Measurements from ENCODE around the gene NDRG3. TPM values are rescaled to one million over a fixed set of nuclear protein-coding genes. Genes with fewer than 3 reads are reported as not detected.
A peak's percentile ranks its signal among the peaks of the same experiment; 100 is the strongest.

NDRG3 gene
- total RNA-seq, 1 donor from 2014 or later, result 24.7 TPM

DNA sequence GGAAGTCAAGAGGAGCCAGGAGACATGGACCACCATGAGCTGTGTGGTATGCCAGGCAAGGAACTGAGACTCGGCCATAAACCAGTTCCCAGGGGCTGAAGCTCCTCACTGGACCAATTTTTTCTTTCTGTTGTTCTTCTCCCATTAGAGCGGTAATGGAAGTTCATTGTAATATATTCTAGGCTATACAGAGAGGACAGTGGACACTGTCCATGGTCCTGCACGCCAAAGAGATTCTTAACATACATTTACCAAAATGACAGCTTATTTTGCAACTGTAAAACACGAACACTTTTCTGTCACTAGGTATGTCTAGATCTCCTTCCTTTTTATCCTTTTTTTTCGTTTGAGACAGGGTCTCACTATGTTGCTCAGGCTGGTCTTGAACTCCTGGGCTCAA is 40.8 kb upstream of the NDRG3 start:
- Mint-ChIP-seq H3K27ac (no peak overlapping the region), H3K27me3 (no peaks in the 10 kb centered on the region)

DNA sequence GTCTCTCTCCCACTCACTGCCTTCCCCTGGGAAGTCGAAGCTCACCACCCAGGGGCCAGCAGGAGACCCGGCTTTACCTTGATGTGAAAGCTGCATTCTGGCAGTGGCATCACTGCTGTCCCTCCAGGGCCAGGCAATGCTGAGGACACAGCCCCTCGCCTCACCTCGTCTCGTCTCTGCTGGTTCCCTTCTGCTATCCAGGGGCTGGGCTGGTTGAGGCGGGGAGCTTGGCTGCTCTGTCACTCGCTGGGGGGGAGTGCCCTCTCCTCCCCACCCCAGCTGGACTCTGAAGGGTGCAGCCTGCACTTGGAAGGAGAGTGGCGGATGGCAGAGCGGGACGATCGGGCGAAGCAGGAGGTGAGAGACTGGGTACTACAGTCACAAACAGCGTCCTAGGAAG is 40.4 kb upstream of the NDRG3 start:
- H3K27ac Mint-ChIP-seq, result peak overlapping the region; percentile 13
- no peaks in the 10 kb centered on the region for H3K4me1 Mint-ChIP-seq (ENCODE audit: low read depth)
- peaks cover 18% of the 10 kb centered on the region for H3K36me3 Mint-ChIP-seq (ENCODE audit: insufficient read depth)
- no peak overlapping the region for H3K4me3 Mint-ChIP-seq (ENCODE audit: low read depth)
- no peaks in the 10 kb centered on the region for H3K9me3 Mint-ChIP-seq (ENCODE audit: low read depth)
- no peak for DNase-seq (ENCODE audit: low spot score, unreplicated experiment)
- TF ChIP-seq, protein P1, sequence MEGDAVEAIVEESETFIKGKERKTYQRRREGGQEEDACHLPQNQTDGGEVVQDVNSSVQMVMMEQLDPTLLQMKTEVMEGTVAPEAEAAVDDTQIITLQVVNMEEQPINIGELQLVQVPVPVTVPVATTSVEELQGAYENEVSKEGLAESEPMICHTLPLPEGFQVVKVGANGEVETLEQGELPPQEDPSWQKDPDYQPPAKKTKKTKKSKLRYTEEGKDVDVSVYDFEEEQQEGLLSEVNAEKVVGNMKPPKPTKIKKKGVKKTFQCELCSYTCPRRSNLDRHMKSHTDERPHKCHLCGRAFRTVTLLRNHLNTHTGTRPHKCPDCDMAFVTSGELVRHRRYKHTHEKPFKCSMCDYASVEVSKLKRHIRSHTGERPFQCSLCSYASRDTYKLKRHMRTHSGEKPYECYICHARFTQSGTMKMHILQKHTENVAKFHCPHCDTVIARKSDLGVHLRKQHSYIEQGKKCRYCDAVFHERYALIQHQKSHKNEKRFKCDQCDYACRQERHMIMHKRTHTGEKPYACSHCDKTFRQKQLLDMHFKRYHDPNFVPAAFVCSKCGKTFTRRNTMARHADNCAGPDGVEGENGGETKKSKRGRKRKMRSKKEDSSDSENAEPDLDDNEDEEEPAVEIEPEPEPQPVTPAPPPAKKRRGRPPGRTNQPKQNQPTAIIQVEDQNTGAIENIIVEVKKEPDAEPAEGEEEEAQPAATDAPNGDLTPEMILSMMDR (IDR thresholded peaks at IDR 0.05; ENCODE audit: unreplicated experiment), result no peak
- no peaks in the 10 kb centered on the region for H3K27me3 Mint-ChIP-seq

More for the DNA sequence above, 40.8 kb upstream of the NDRG3 start:
- TF ChIP-seq, protein P1 (IDR thresholded peaks at IDR 0.05; ENCODE audit: unreplicated experiment), result no peak
- DNase-seq (ENCODE audit: low spot score, unreplicated experiment), result no peak
- peaks cover 21% of the 10 kb centered on the region for H3K36me3 Mint-ChIP-seq (ENCODE audit: insufficient read depth)
- no peaks in the 10 kb centered on the region for H3K4me1 Mint-ChIP-seq (ENCODE audit: low read depth)
- no peak overlapping the region for H3K4me3 Mint-ChIP-seq (ENCODE audit: low read depth)
- no peaks in the 10 kb centered on the region for H3K9me3 Mint-ChIP-seq (ENCODE audit: low read depth)

DNA sequence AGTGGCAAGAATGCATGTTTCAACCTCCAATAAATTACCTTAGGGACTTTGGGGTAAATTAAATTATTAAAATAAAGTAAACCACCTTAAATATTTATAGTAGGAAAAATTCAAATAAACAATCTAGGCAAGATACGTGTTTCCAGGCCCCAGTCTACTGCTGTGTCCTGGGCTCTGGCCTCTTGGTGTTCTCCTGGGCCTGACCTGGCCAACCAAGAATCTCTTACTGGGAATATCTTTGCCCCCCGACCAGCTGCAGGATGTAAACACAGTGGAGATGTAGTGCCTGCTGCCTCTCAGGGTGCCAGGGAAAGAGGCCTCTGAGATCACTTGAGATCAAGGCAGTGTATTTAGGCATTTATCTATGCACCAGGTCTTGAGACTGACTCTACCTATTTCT is 39.4 kb upstream of the NDRG3 start:
- TF ChIP-seq, protein P1 (IDR thresholded peaks at IDR 0.05; ENCODE audit: unreplicated experiment), result no peak
- Mint-ChIP-seq H3K27ac (no peak overlapping the region), H3K4me3 (ENCODE audit: low read depth) (no peak overlapping the region), H3K36me3 (ENCODE audit: insufficient read depth) (peaks cover 18% of the 10 kb centered on the region), H3K4me1 (ENCODE audit: low read depth) (no peaks in the 10 kb centered on the region), H3K9me3 (ENCODE audit: low read depth) (no peaks in the 10 kb centered on the region), H3K27me3 (no peaks in the 10 kb centered on the region)
- DNase-seq (ENCODE audit: low spot score, unreplicated experiment), result no peak

DNA sequence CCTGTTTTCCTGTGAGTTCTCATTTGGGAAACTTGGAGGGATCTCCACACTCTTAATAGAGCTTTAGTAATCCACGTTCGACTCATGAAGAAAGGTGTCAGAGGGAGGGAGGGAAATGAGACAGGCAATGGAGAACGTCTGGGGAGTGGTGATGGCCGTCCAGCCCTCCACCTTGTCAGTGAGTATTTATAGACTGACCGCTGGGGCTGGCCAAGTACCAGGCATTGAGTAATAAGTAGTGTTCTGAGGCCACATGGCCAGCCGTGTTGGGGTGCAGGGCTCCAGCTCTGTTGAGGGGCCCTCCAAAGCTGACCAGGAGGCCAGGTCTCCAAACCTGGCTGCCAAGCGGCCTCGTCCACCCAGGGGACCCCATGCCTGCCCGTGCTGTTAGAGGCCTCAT is 39.0 kb upstream of the NDRG3 start:
- H3K27ac Mint-ChIP-seq, result no peak overlapping the region
- no peaks in the 10 kb centered on the region for H3K4me1 Mint-ChIP-seq (ENCODE audit: low read depth)
- no peaks in the 10 kb centered on the region for H3K9me3 Mint-ChIP-seq (ENCODE audit: low read depth)
- no peak overlapping the region for H3K4me3 Mint-ChIP-seq (ENCODE audit: low read depth)
- H3K36me3 Mint-ChIP-seq (ENCODE audit: insufficient read depth), result peaks cover 18% of the 10 kb centered on the region
- no peaks in the 10 kb centered on the region for H3K27me3 Mint-ChIP-seq
- TF ChIP-seq, protein P1 (IDR thresholded peaks at IDR 0.05; ENCODE audit: unreplicated experiment), result no peak
- DNase-seq (ENCODE audit: low spot score, unreplicated experiment), result no peak

DNA sequence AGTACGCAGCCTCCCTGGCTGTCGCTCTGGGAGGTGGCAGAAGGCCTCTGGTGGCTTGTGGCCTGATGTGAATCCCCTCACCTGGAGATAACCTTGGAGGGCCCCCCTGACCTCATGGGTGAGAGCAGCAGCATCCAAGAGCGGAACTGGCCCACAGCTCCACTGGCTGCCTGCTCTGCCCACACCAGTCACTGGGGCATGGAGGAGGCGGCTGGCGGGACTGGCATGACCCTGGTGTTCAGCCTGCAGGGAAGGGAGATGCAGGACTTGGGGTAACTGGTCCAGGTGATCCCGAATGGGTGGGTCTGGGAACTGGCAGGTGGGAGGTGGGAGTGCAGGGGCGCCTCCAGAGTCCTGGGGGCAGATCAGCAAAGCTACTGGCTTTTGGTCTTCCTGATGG is 38.2 kb upstream of the NDRG3 start:
- no peaks in the 10 kb centered on the region for H3K27me3 Mint-ChIP-seq
- no peak overlapping the region for H3K27ac Mint-ChIP-seq
- H3K4me1 Mint-ChIP-seq (ENCODE audit: low read depth), result no peaks in the 10 kb centered on the region
- TF ChIP-seq, protein P1 (IDR thresholded peaks at IDR 0.05; ENCODE audit: unreplicated experiment), result no peak
- DNase-seq (ENCODE audit: low spot score, unreplicated experiment), result no peak
- no peaks in the 10 kb centered on the region for H3K9me3 Mint-ChIP-seq (ENCODE audit: low read depth)
- peaks cover 17% of the 10 kb centered on the region for H3K36me3 Mint-ChIP-seq (ENCODE audit: insufficient read depth)
- H3K4me3 Mint-ChIP-seq (ENCODE audit: low read depth), result no peak overlapping the region

Data from progenitor cell of endocrine pancreas (in vitro differentiated cells).